DMS153 (cell line): ENCODE data around the gene TESK1.
A peak's percentile ranks its signal among the peaks of the same experiment; 100 is the strongest.

Experiments
- DNase-seq: peaks from one replicate; lab custom pipeline; 2025; lab: John Stamatoyannopoulos, UW

The TESK1 gene

DNA sequence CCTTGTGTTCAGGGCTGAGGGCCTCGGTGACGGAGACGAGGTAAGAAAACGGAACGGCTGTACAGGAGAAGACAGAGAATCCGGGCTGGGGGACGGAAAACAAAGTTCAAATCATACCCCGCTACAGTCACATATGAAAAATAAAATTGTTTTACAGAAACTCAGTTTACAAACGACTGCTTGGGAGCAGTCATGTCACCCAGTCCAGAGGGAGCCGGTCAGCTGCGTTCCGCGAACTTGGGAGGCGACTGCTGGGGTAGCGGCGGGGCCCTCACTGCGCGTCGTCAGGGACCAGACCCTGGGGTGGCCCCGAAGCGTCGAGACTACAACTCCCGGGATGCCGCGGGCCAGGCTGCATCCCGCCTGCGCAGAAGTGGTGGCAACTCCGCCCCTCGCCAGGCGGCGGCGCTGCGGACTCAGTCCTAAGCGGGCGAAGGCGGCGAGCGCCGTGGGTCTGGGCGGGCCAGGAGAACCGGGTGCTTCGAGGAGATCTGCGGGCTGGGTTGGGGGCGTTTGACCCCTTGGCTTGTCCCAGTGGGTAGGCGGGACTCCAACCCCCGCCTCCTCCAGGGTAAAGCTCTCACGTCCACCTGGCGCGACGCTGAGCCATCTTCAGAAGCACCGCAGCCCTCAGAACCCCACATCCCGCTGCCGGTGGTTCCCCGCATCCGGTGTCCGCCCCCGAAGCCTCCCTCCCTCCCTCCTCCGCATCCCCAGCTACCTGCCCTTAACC, 41.6 kb downstream of the TESK1 start:
- peak; percentile 72 for DNase-seq

DNA sequence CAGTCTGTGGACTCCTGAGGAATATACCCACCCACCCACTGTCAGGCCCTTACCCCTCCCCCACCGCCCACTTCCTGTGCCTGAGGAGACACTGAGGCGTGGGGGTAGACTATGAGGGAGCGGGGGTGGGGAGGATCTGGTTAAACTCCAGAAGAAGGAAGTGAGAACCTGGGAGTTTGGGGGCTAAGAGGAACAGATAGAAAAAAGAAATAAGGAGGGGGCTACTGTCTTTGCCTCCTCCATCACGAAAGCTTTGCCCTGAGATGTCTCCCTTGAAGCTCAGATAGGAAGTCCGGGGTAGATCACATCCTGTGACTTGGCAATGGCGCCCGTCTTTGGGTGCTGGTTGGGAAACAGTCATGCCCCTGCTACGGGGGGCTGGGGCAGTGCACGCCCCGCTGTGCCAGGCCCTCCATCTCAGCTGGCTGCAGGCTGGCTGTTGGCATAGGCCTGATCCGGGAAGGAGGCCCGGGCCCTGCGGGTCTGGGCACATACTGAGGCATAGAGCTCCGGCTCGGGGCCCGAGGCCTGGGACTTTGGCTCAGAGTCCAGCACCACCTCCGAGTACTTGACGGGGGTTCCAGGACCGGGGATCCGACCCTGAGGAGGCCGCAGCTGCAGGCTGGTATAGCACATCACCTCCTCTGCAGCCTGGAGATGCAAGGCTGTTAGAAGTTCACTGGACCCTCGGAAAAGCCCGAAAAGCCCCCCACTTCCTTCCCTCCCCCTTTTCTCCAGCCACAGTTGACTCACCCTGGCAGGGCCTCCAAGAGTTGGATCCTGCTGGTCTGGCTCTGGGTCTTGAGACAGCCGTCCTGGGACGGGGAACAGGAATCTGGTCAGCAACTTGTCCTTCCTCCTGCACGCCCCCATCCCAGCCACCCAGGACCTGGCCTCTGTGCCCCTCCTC, 44.6 kb downstream of the TESK1 start:
- no peak for DNase-seq

DNA sequence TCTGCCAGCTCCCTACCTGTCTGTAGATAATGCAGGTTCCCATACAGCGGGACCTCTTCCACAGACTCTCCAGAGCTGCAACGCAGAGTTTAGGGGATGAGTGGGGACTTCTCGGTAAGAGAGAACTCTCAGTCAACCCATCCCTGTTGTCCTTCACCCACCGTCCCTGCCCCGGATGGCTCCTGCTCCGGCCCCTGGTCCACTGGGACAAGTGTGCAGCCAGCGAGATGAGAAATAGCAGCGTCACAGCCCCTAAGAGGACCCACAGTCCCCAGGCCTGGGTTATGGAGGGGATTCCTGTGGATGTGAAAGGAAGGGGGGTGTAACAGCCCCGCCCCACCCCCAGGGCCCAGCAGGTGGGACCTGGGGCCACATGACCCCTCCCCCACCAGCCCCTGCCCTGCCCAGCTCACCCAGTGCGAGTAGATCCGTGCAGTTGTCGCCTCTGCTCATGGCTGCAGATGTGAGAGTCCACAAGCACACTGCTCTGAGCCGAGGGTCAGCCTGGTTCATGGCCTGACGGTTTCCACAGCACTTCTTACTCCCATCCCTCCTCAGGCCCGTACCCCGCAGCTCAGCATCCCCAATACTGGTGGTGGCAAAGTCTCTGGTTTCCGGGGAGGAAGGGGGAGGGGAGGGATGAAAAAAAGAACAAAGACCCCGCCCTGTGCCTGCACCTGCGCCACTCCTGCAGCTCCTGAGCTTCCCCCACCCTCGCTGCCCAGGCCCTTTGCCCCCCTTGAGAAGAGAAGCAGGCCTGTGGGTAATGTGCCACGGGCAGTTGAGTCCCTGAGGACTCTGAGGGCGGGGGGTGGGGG, 45.5 kb downstream of the TESK1 start, which contains the start of gene SIT1:
TSS of gene SIT1 (minus strand) at position 591 of the 818 bp plus-strand sequence. CDS start at position 513, 78 bp downstream.
- DNase-seq, result no peak

GRCh38 chr9:35651956-35652828, 47.1 kb downstream of the TESK1 start:
- no peak for DNase-seq

GRCh38 chr9:35652829-35653209, 47.8 kb downstream of the TESK1 start:
- DNase-seq, result no peak

- no peak for DNase-seq
Measured at GRCh38 chr9:35653611-35654010, 48.5 kb downstream of the TESK1 start.

DNA sequence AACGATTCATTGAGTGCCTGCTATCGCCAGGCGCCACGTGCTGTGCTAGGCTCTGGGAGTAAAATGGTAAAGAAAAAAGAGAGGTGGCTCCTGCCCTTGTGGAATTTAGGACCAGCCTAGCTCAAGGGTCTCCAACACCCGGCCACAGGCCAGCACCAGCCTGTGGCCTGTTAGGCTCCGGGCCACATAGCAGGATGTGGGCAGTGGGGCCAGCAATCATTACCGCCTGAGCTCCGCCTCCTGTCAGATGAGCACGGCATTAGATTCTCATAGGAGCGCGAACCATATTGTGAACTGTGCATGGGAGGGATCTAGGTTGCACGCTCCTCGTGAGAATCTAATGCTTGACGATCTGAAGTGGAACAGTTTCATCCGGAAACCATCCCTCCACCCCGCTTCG, 51.3 kb downstream of the TESK1 start:
- DNase-seq, result no peak

GRCh38 chr9:35656831-35657545, 51.9 kb downstream of the TESK1 start:
- no peak for DNase-seq

DNA sequence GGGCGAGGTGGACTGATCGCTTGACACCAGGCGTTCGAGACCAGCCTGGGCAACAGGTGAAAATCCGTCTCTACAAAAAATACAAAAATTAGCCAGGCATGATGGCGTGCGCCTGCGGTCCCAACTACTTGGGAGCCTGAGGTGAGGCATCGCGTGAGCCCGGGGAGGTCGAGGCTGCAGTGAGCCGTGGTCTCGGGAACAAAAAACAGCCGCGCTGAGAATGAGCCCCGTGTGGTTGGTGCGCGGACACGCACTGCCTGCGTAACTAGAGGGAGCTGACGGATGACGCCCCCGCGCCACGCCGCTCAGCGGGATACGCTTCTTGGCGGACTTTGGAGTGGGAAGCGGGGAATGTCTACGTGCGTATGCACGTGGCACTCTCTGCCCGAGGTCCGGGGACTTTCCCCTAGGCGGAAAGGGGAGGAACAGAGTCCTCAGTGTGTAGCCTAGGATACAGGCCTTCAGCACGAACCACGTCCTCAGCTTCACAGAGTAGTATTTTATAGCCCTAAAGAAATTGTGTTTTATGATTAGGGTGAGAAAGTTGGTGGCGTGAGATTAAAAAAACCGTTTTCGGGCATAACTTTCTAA, 52.6 kb downstream of the TESK1 start, which contains the start of gene RMRP:
TSS of gene RMRP (minus strand) at position 474 of the 591 bp plus-strand sequence.
- DNase-seq, result peak; percentile 99

DNA sequence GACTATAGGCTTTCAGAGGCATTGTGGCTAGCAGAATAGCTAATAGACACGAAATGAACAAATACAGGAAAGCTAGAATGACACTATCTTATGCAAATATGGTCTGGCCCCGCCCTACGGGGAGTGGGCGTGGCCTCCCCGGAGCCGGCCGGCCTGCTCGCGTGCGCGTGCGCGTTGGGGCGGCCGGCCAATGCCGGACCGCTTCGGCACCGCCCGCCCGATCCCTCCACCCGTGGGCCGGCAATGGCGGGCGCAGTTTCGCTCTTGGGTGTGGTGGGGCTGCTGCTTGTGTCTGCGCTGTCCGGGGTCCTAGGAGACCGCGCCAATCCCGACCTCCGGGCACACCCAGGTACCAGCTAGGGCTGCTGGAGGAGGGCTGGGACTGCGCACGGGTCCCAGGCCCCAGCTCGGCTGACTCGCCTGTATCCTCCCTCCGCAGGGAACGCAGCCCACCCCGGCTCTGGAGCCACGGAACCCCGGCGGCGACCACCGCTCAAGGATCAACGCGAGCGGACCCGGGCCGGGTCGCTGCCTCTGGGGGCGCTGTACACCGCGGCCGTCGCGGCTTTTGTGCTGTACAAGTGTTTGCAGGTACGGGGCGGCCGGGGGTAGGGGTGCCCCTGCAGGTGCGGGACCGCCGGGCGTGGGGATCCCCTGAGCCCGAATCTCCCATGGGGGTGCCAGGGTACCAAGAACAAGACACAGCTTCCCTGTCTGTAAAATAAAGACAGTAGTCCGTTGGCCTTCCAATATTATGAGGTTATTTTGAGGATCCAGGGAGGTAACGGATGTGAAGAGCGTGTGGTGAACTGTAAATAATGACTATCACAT, 53.3 kb downstream of the TESK1 start, which contains the start of gene CCDC107:
TSS of gene CCDC107 (plus strand) at position 156 of the 831 bp plus-strand sequence. CDS start at position 244, 88 bp downstream.
- DNase-seq, result peak; percentile 57

GRCh38 chr9:35658968-35659220, 53.8 kb downstream of the TESK1 start:
- no peak for DNase-seq

DNA sequence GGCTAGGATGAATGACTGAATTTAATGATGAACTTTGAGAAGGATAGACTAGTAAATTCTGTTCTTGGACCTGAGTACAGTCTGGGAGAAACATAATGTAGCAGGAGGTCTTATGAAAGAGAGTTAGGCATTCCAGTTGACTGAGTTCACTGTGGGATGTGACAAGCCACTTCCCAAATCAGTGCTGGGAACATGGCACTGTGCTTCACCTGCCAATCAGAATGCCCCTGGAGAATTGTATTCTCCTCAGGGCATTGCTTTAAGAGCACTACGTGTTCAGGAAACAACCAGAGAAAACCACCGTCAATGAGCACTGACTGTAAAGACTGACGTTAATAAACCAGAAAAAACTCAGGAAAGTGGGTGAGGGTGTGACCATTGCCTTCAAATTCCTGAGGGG, 54.3 kb downstream of the TESK1 start:
- peak; percentile 23 for DNase-seq
